GM18507 (cell line): ENCODE measurements around the gene CCNF.

Experiments
- DNase-seq: peaks from one replicate; pipeline ENCODE4 v3.0.0; 2011; ENCODE audit warnings: low read depth; ENCODE audit not compliant: insufficient read length; ENCODE audit errors: extremely low spot score
- FAIRE-seq: peaks from 2 replicates; lab custom pipeline; 2011; peaks lifted over from hg19 to GRCh38; lab: Jason Lieb, UNC

The CCNF gene

GRCh38 chr16:2481676-2482075 is 52.4 kb downstream of the CCNF start:
- DNase-seq = no peak
- FAIRE-seq = no peak

GRCh38 chr16:2482249-2482648 is 53.0 kb downstream of the CCNF start:
- DNase-seq = no peak
- no peak for FAIRE-seq

- FAIRE-seq = no peak
- no peak for DNase-seq
These were observed 53.7 kb downstream of the CCNF start for GRCh38 chr16:2482708-2483534.

- FAIRE-seq (no peak), DNase-seq (no peak)
These were observed 55.0 kb downstream of the CCNF start for GRCh38 chr16:2483939-2484897.

- DNase-seq (no peak), FAIRE-seq (no peak)
These were observed 55.8 kb downstream of the CCNF start for GRCh38 chr16:2484898-2485508.

GRCh38 chr16:2485811-2486507 is 56.7 kb downstream of the CCNF start:
- no peak for FAIRE-seq

GRCh38 chr16:2486645-2487516 is 57.6 kb downstream of the CCNF start:
- DNase-seq = peak; percentile 71
- peak; percentile 91 for FAIRE-seq

More at GRCh38 chr16:2485811-2486507, 56.7 kb downstream of the CCNF start:
- DNase-seq = no peak

GRCh38 chr16:2487517-2487842 is 58.2 kb downstream of the CCNF start:
- DNase-seq = no peak
- FAIRE-seq = no peak

- FAIRE-seq (no peak), DNase-seq (no peak)
These were observed 58.8 kb downstream of the CCNF start for GRCh38 chr16:2487903-2488531.

- DNase-seq (no peak), FAIRE-seq (no peak)
These were observed 60.3 kb downstream of the CCNF start for GRCh38 chr16:2489581-2489980.

- DNase-seq (no peak), FAIRE-seq (no peak)
These were observed 61.2 kb downstream of the CCNF start for GRCh38 chr16:2490190-2491105.

GRCh38 chr16:2492292-2492691 is 63.0 kb downstream of the CCNF start:
- no peak for FAIRE-seq
- no peak for DNase-seq

- DNase-seq (no peak), FAIRE-seq (no peak)
These were observed 64.4 kb downstream of the CCNF start for GRCh38 chr16:2493605-2494004.

- no peak for DNase-seq
- FAIRE-seq = no peak
These were observed 65.4 kb downstream of the CCNF start for GRCh38 chr16:2494616-2495015.

GRCh38 chr16:2495041-2495440 is 65.8 kb downstream of the CCNF start:
- DNase-seq = no peak

GRCh38 chr16:2496223-2497115 is 67.2 kb downstream of the CCNF start:
- DNase-seq (no peak), FAIRE-seq (no peak)

More at GRCh38 chr16:2495041-2495440, 65.8 kb downstream of the CCNF start:
- no peak for FAIRE-seq
